NOMO-1 treated with DMSO at 0.1 percent for 48 hours (cell line): ENCODE results near the gene FHIT.
A peak's percentile ranks its signal among the peaks of the same experiment; 100 is the strongest.
"Not testable (repeated sequence)": the region's sequence is repeated elsewhere in the genome, so short reads cannot be mapped to it uniquely, and the experiment has no call there.

ENCODE experiments used
- DNase-seq: peaks from one replicate; lab custom pipeline; 2025; ENCODE audit not compliant: unreplicated experiment; lab: John Stamatoyannopoulos, UW

FHIT gene

GRCh38 chr3:59818919-59819300 lies 1432.3 kb downstream of the FHIT start:
- DNase-seq = no peak

DNA sequence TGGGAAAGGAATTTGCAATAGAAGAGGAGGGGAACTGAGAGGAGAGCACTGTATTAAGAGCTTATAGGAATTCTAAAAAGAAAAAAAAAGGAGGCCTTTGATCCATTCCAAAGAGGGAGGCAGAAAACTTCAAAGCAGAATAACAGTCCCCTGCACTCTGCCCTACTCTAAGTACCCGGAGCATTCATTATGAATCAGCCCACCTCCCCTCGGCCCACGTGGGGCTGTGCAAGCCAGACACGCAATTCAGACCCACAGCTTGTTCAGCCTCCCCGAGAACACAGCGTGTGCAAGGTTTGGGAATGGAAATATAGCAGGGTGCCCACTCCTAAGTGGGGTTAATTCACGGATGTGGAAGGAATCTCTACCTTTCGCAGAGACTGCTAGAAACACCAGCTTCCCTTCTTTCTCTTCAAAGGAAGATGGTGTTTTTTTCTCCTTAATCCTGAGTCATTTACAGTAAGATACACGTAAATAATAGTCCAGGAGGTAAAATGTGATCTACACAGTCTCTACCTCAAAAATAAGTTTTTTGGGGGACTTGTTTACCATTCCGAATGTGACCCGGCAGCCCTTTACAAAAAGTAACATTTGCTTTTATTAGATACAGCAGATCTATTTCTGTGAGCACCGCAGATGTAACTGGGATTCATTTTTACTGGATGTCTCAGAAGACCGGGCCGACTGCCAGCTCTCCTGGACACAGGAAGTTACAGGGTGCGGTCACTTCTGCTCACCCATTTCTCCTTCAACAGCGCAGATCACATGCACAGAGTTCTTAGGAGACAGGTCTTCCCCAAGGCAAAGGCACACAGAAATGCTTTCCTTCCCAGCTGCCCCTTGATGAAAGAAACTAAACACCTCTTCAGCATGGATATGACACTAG lies 1433.0 kb downstream of the FHIT start:
- no peak for DNase-seq

DNA sequence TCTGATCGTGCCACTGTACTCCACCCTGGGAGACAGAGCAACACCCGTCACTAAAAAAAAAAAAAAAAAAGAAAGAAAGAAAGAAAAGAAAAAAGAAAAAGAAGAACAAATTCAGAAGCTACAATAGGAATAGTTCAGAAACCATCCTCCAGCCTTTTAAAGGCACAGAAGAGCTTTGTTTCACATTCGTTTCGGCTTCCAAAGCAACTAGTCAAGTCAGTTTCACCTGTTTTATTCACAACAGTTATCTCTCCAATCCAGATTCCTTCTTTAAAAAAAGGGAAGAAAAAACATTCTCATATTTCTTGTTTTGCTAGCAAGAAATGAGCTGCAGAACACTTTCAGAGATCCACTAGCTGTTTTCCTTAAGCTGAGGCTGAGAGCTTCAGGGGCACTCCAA lies 1433.7 kb downstream of the FHIT start:
- DNase-seq = no peak

DNA sequence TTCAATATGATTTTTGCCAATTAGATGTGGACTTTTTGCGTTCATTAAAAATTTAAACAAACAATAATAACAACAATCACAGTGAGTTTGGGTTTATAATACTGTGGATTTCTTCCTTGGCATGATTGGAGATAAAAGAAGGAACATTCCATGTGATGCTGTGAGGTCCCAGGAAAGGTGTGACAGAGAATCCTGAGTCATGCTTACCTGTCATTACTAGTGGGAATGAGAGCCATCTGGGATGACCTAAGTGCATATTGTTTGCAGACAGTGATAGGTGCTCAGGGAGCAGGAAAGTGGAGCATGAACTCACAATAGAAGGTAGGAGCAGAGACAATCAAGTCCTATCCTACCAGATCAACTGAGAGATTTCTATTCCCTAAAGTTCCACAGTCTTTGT lies 1434.9 kb downstream of the FHIT start:
- DNase-seq = no peak

DNA sequence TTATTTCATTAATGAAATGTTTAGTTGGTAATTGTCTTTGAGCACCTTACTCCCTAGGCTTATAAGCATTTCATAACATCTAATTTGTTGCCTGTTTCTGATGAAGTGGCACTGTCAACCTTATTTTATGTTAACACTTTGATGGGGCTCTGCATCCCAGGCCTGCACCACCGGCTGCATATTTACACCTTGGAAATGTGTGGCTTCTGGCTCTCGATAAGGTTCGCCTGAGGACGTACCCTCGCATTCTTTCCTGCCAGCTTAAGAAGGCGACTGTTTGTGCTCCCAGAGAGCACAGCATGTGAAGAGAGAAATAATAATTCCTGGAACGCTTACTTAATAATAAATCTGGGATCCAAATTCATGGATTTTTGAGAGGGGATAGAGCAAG lies 1438.1 kb downstream of the FHIT start:
- no peak for DNase-seq

DNA sequence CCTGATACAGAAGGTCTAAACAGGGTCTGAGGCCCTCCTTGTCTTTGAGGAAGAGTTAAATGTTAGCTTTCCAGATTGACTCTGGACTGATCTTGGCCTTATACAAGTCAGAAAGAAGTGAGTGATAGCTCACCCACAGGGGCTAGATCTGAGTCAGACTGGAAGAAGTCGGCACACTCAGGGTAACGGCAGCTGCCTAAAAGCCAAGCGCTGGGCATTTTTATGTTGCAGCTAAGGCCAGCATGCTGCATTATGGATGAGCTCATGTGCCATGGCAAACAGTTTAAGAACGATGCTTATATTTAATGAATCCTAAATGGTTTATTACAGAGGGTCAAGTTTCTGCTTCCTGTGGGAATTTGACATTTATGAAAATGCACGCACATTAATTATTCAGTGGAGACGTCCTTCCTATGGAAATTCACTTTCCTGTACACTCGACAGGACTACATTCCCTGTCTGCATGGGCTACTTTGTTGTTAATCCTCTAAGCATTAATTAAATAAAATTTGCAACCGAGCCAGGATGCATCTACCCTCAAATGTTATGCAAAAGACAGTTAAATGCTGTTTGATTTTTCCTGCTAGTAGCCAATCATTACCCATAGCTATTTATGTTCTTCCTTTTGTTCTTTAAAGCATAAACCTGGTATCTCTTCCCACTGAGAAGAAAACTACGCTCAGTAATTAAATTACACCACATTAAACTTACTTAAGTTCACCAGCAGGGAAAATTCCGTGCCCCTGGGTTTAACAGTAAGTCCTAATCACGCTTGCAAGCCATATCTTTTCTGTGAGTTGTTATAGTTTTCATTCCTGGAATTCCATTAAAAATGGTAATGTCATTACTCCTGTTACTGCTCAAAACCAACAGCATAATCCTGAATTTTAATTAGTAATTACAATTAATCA lies 1438.8 kb downstream of the FHIT start:
- no peak for DNase-seq

DNA sequence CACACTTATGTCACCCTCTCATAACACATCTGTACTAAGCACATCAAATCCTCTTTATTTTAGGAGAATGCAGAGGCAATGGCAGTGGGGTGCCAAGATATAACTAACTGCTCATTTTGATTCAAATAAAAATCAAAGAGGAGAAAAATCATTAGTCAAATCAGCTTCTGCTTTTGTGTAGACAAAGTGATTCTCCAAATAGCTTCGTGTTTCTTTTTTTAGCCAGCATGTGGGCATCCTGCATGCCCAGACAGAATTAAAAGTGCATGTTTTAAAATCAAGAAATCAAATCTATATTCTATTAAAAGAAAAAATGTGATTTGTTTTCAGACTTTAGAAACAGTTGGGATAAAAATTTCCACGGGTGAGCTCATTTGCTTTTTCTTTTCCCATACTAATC lies 1440.1 kb downstream of the FHIT start:
- peak; percentile 54 for DNase-seq

- peak; percentile 62 for DNase-seq
These were observed 1440.6 kb downstream of the FHIT start for GRCh38 chr3:59810606-59811005.

GRCh38 chr3:59809710-59810444 lies 1441.4 kb downstream of the FHIT start:
- peak; percentile 13 for DNase-seq

DNA sequence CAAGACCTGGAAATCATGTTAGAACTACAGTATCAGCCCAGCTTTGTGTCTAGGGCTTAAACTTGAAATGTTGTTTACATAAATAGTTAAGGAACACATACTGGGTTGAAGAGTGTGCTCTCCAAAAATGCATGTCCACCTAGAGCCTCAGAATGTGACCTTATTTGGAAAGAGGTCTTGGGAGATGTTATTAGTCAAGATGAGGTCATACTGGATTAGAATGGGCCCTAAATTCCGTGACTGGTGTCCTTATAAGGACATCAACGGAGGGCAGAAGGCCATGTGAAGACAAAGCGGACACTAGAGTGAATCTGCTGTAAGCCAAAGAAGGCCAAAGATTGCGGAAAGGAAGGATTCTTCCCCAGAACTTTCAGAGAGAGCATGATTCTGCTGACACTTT lies 1442.2 kb downstream of the FHIT start:
- DNase-seq = no peak

DNA sequence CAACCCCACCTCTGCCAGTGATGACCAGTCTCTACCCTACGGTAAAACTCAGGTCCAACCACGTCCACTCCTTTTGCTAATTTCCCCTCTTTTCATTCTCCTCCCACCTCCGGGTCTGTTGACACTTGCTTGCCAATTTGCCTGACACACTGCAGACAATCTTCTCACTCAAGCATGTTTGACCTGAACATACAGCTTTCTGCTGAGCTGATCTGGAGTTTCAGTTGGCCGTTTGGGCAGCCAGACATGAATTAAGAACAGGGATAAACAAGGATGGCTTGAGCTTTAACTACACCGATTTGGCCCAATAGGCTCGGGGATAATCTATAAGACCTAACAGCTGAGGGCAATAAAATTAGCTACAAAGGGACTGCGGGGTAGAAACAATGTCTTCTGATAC lies 1442.8 kb downstream of the FHIT start:
- DNase-seq = no peak

- DNase-seq = no peak
These were observed 1448.0 kb downstream of the FHIT start for GRCh38 chr3:59803268-59803667.

DNA sequence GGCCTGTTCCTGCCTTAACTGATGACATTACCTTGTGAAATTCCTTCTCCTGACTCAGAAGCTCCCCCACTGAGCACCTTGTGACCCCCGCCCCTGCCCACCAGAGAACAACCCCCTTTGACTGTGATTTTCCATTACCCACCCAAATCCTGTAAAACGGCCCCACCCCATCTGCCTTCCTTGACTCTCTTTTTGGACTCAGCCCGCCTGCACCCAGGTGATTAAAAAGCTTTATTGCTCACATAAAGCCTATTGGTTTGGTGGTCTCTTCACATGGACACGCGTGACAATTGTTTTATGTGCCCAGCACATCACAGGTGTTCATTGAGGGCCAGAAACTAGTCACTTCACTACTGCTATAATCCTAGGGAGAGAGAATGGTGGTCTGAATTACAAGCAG lies 1448.8 kb downstream of the FHIT start:
- not testable (repeated sequence) for DNase-seq

GRCh38 chr3:59802045-59802444 lies 1449.2 kb downstream of the FHIT start:
- DNase-seq = no peak

DNA sequence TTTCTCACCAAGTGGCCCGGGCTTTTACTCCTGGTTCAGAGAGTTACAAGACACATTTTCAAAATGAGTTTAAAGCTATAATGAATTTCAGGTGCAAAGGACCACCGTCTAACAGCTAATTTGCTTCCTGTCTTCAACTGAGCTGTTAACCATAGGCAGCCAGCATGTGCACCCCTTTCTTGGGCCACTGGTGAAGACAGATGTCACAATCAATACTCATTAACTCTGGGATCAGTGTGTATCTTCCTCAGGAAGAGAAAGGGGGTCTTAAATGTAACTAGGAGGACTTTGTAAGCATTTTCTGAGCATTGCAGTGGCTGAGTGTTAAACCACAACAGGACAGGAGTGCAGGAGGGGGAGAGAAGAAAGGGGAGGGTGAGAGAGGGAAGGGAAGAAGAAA lies 1450.8 kb downstream of the FHIT start:
- no peak for DNase-seq

GRCh38 chr3:59798372-59799086 lies 1452.7 kb downstream of the FHIT start:
- DNase-seq = no peak

GRCh38 chr3:59797533-59797932 lies 1453.7 kb downstream of the FHIT start:
- DNase-seq = no peak

DNA sequence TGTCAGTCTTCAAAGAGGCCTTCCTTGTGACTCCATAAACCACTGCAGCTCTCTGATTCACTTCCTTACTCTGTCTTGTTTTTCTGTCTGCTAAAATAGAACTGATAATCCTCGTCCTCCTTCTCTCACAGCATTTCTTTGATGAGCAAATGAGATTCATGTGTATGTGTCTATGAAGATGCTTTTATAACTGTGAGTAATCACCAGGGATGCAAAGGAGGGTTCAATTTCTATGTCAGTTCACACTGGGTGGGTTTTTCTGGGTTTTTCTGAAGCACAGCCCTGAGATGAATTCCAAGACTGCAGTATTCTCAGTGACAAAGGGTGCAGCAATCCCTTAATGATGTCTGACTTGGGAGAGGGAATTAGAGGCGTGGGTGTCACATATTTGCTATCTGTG lies 1454.8 kb downstream of the FHIT start:
- DNase-seq = no peak

DNA sequence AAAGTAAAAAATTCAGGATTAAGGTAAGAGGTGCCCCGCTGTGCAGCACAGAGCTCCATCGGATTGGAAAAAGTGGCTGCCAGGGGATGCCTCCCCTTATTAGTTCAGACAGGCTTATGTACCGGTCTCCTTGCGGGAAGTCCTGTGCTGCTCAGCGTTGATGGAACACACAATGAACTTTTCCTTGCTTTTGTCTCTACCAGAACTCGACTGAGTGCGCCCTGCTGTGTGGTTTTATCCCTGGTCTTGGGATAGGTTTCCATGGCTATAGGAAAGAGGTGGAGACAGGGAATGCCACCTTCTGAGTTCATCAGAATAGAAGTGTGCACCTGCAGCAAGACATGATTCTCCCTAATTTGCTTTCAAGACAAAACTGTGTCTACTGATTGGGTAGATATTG lies 1455.5 kb downstream of the FHIT start:
- no peak for DNase-seq

GRCh38 chr3:59793976-59794375 lies 1457.3 kb downstream of the FHIT start:
- DNase-seq = no peak
